ENCODE measurements around the gene GSTM1.

The GSTM1 gene

DNA sequence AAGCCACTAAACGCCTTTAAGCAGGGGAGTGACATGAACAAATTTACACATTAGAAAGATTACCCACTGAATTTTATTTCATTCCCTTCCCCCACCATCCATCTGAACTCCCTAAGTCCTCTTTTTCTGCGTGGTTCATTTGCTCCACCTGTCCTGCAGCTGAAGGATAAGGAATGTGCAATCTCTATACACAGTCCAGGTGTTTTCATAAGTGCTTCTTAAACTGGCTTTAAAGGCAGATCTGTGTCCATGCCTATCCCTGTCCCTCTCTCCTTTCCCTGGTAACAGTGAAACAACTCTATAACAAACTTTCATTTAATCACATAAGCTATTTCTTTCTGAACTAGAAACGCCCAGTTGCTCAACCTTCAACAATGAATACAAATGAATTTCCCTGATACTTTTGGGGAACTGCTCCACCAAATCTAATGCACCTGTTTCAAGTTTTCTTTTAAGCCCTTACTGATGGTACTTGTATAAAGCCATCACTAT lies 44.8 kb downstream of the GSTM1 start:
- DNase-seq = no peak

DNA sequence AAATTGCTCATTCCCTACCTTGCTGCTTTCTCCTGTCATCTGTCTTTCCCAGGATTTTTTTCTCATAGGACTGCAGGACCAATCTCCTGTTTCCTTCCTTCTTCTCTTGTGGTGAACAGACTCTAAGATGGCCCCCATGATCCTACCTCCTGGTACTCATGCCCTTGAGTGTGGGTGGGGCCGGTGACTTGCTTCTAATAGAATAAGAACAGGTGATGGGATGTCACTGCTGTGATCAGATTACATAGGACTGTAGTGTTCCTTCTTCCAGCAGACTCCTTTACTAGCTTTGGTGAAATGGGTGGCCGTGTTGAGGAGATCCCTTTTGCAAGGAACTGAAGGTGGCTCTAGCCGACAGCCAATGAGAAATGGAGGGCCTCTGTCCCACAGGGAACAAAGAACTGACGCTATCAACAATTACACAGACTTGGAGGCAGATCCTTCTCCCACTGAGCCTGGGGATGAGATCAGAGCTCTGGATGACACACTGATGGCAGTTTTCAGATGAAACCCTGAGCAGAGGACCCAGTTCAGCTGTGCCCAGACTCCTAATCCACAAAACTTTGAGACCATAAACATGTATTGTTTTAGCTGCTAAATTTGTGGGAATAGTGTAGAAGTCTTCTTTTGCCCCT lies 45.7 kb downstream of the GSTM1 start:
- no peak for DNase-seq

DNA sequence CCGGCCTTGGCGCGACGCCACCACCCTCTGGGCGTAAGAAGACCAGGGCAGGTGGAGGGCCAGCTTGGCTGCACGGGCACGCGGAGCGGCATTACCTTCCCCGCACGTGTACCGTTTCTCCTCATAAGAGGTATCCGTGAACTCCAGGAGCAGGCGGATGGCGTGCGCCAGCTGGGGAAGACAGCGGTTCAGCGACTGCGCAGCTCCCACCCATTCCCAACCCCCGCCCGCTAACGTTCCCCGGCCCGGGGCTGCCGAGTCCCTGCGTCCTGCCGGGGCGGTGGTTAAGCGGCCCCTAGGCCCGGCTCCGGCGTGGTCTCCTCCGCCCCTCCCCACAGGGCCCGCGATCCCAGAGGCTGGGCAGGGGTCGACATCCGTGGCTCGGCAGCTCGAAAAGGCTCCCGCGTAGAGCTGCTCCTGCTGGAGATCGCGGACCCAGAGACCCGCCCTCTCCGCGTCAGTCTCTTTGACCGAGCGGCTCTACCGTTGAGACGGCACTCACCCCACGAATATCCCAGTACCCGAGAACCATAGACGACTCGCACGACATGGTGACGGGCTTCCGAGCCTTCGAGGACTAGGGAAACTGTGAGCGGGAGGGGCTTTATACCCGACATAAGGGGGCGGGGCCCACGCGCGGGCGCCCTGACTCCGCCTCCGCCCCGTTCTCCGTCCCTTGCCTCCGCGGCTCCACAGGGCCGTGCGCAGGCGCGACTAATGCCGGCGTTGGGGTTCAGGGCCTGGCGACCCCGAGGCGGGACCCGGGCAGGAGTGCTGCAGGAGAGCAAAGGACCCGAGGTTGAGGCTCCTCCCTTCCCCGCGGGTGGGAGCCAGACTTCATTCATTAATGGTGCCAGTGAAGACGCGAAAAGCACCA lies 52.4 kb downstream of the GSTM1 start:
- peak; percentile 39 to 65 for DNase-seq

DNA sequence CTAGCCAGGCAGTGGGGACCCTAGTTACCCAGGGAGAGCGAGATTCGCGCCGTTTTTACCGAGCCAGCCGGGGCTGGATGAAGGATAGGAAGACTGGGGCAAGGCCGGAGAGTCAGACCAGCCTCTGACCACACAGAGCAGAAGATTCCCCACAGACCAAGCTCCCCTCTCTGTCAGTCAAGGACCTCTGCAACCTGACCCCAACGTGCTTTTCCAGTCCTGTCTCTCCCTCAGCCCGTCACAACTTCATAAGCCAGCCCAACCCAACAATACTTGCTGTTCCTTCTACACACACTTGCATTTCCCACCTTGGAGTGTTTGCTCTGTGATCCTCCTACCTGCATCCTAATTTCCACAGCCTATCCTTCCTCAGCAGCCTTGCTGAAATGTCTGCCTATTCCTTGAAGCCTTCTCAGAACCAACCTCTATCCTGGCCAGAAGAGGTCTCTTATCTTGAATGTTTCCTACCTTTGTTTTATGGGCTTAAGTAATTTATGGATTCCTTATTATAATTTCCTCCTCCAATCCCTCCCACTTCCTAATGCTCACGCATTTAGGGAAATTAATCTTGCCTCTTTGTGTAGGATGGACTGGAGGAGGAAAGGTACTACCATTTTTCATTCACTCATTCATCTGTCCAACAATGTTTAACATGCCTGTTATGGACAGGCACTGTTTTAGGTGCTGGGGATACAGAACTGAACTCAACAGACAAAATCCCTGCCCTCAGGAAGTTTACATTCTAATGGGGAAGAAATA lies 53.2 kb downstream of the GSTM1 start, which contains the start of gene GSTM3:
Gene GSTM3, minus strand, starts transcription at position 424 of the 759 bp plus-strand sequence. CDS start 751 bp downstream, outside the sequence.
- DNase-seq = no peak
